ENCODE data around the gene SEMA6A. TPM values are rescaled to one million over a fixed set of nuclear protein-coding genes. Genes with fewer than 3 reads are reported as not detected.

SEMA6A gene
- total and polyA plus RNA-seq, 10 of the 15 experiments (the other 5 are each of a cell fraction or from before 2014, with no cell fraction given): 0.16 to 10.2 (median 1.1) TPM

DNA sequence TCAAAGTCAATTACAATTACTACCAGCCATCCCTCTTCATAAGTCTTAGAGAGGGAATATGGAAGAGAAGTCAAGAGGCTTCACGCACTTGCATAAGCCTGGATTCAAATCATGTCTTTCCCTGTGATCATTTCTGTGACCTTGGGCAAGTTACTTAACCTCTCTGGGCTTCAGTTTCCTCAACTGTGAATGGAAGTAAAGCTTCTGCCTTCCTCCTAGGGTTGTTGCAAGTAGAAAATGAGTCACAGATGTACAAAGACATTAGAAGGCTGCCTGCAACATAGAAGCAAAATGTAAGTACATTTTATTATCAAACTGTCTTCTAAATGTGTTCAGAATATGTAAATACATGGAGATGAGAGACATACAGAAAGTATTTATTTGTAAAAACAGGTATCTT is 42.3 kb upstream of the SEMA6A start:
- TF ChIP-seq, protein P1, sequence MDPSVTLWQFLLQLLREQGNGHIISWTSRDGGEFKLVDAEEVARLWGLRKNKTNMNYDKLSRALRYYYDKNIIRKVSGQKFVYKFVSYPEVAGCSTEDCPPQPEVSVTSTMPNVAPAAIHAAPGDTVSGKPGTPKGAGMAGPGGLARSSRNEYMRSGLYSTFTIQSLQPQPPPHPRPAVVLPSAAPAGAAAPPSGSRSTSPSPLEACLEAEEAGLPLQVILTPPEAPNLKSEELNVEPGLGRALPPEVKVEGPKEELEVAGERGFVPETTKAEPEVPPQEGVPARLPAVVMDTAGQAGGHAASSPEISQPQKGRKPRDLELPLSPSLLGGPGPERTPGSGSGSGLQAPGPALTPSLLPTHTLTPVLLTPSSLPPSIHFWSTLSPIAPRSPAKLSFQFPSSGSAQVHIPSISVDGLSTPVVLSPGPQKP (IDR thresholded peaks at IDR 0.05; ENCODE audit: low read depth, low read length): no peak
- no peak for TF ChIP-seq MEF2B (IDR thresholded peaks at IDR 0.05; ENCODE audit: partially characterized antibody, poor library complexity, severe bottlenecking)
- no peak for TF ChIP-seq SRF (IDR thresholded peaks at IDR 0.05; ENCODE audit: low read depth in 2 of 2, low read length in 2 of 2)
- TF ChIP-seq CREM (IDR thresholded peaks at IDR 0.05; ENCODE audit: low read depth): no peak
- TF ChIP-seq SMAD1 (IDR thresholded peaks at IDR 0.05; ENCODE audit: low read depth, partially characterized antibody): no peak
- TF ChIP-seq POU2F2 (IDR thresholded peaks at IDR 0.05; ENCODE audit: borderline replicate concordance, low read depth, low read length): no peak
- no peak for TF ChIP-seq BMI1 (IDR thresholded peaks at IDR 0.05; ENCODE audit: borderline replicate concordance)
- TF ChIP-seq STAT1 (conservative IDR thresholded peaks at IDR 0.05): no peak
- TF ChIP-seq YY1 (IDR thresholded peaks at IDR 0.05; ENCODE audit: low read depth, low read length): no peak
- TF ChIP-seq HCFC1 (IDR thresholded peaks at IDR 0.05; ENCODE audit: low read length): no peak
- TF ChIP-seq SIX5 (IDR thresholded peaks at IDR 0.05; ENCODE audit: low read depth, low read length, severe bottlenecking): no peak
- TF ChIP-seq DPF2 (IDR thresholded peaks at IDR 0.05): no peak
- CTCF ChIA-PET: interaction anchor here (1.0 to 2.2 kb wide), 2 partner anchors 10 to 180 kb away, joined by 3 to 11 read pairs; no protein-coding TSS in a partner anchor
- Histone ChIP-seq H4K20me1 (ENCODE audit: control insufficient read depth, insufficient read depth) (no peaks in the 10 kb centered on the region), H3K36me3 (ENCODE audit: control insufficient read depth in 2 of 2, insufficient read depth in 2 of 2, low read length in 1 of 2) (no peaks in the 10 kb centered on the region), H3K9me3 (replicated peaks; ENCODE audit: control insufficient read depth, insufficient read depth, low read length) (no peaks in the 10 kb centered on the region; the same call in 2 of the 3 replicates), H3K27ac (ENCODE audit: control insufficient read depth, insufficient read depth) (no peak overlapping the region), H3K79me2 (ENCODE audit: control insufficient read depth, insufficient read depth, low read length) (no peaks in the 10 kb centered on the region), H3K4me2 (ENCODE audit: control insufficient read depth, insufficient read depth) (no peak overlapping the region), H2AFZ (ENCODE audit: control insufficient read depth, low read depth, low read length) (no peak overlapping the region), H3K9ac (ENCODE audit: control insufficient read depth, insufficient read depth, low read length) (no peak overlapping the region), H3K27me3 (replicated peaks in 1 of 2; ENCODE audit: control insufficient read depth in 2 of 2, insufficient read depth in 2 of 2, low read length in 1 of 2) (no peaks in the 10 kb centered on the region), H3K4me1 (ENCODE audit: control insufficient read depth, insufficient read depth, low read length) (peaks cover 17% of the 10 kb centered on the region), H3K4me3 (no peak overlapping the region)
- DNase-seq (ENCODE audit: low read depth, low spot score) (no peak), FAIRE-seq (no peak), ATAC-seq (no peak)
- intact Hi-C loops (cut with micrococcal nuclease; ENCODE audit: unreplicated experiment): no loop called here
- 89% methylated on average over 1 of the region's 1 CpG for WGBS (ENCODE audit: insufficient coverage, insufficient replicate concordance, low lambda C conversion rate, missing lambda C conversion rate)
- SMC1A ChIA-PET (ENCODE audit: uncharacterized antibody, unreplicated experiment): interaction anchor here (1.5 to 14.2 kb wide), 11 partner anchors 10 to 147 kb away, joined by 4 to 110 read pairs (median 45); partner anchors contain the start of gene SEMA6A
- in situ Hi-C loops (cut with MboI): no loop called here
- POLR2A ChIA-PET: interaction anchor here (0.6 to 4.2 kb wide), 4 partner anchors 11 to 31 kb away, joined by 3 to 40 read pairs (median 3); no protein-coding TSS in a partner anchor
- BruUV-seq (replicated peaks): no TSS peak
- RAD21 ChIA-PET (ENCODE audit: unreplicated experiment): interaction anchor here (1.4 to 6.2 kb wide), 5 partner anchors 12 to 147 kb away, joined by 3 to 89 read pairs (median 9); partner anchors contain the start of gene SEMA6A
